Cardiac muscle cell (in vitro differentiated cells and primary cell): Measurements from ENCODE around the gene PCDH1. TPM values are rescaled to one million over a fixed set of nuclear protein-coding genes. Genes with fewer than 3 reads are reported as not detected.

Experiments
- DNase-seq, 2 donors: peaks; one replicate each; pipeline versions ENCODE4 v3.0.0 to v3.0.0-alpha.2; 2010 to 2017; ENCODE audit warnings: low read depth in 1 of 2, low spot score in 1 of 2
- H3K27ac ChIP-seq: fragments of 200-600 bp; sonication (generic); 2 replicates; pipeline ENCODE4 v1.5.1; 2016
- H3K27me3 ChIP-seq: fragments of 200-600 bp; sonication (generic); 2 replicates; pipeline ENCODE4 v1.6.0; 2016; ENCODE audit warnings: control low read depth
- H3K36me3 ChIP-seq: fragments of 200-600 bp; sonication (generic); 2 replicates; pipeline ENCODE4 v1.5.1; 2016; ENCODE audit warnings: control low read depth
- H3K4me1 ChIP-seq: fragments of 200-600 bp; sonication (generic); 2 replicates; pipeline ENCODE4 v1.8.1; 2017; ENCODE audit warnings: low read depth, mild to moderate bottlenecking, mixed run types
- H3K4me3 ChIP-seq: fragments of 200-600 bp; sonication (generic); 2 replicates; pipeline ENCODE4 v1.5.1; 2016; ENCODE audit warnings: mild to moderate bottlenecking
- H3K9me3 ChIP-seq: fragments of 200-600 bp; sonication (generic); 2 replicates; pipeline ENCODE4 v1.5.1; 2017; ENCODE audit warnings: low read depth, mild to moderate bottlenecking, control low read depth
- CTCF ChIP-seq: IDR thresholded peaks from 2 replicates; pipeline ENCODE4 v1.5.1; 2012; ENCODE audit warnings: low read depth, mild to moderate bottlenecking, low read length
- polyA plus RNA-seq: library from polyadenylated mRNA; unstranded; fragments of >200 nt; fragmentation: Nextera tagmentation; extraction: Ambion mirVana; gene quantifications from 2 replicates; pipeline ENCODE4 v1.2.1, GENCODE V29; 2016
- total RNA-seq: library from RNA; depleted of rRNA; stranded (reverse); fragments of >200 nt; gene quantifications from 2 replicates; pipeline ENCODE4 v1.2.3, GENCODE V29; 2016

PCDH1 gene
- total and polyA plus RNA-seq, 2 experiments from 2014 or later, result 0.63 to 0.77 TPM

- no peak for DNase-seq
Measured at GRCh38 chr5:141919218-141920119, 41.3 kb upstream of the PCDH1 start.

GRCh38 chr5:141917760-141918159 lies 39.5 kb upstream of the PCDH1 start:
- peaks cover 2% of the 10 kb centered on the region for H3K4me1 ChIP-seq
- H3K36me3 ChIP-seq, result no peaks in the 10 kb centered on the region
- H3K27me3 ChIP-seq, result peaks cover 7% of the 10 kb centered on the region
- no peak for DNase-seq
- TF ChIP-seq CTCF, result no peak
- no peak overlapping the region for H3K27ac ChIP-seq
- H3K9me3 ChIP-seq, result no peaks in the 10 kb centered on the region
- H3K4me3 ChIP-seq, result no peak overlapping the region

More at GRCh38 chr5:141919218-141920119, 41.3 kb upstream of the PCDH1 start:
- no peak overlapping the region for H3K4me3 ChIP-seq
- no peak overlapping the region for H3K27ac ChIP-seq
- peaks cover 6% of the 10 kb centered on the region for H3K4me1 ChIP-seq
- no peaks in the 10 kb centered on the region for H3K36me3 ChIP-seq
- no peak for TF ChIP-seq CTCF
- H3K9me3 ChIP-seq, result no peaks in the 10 kb centered on the region
- no peaks in the 10 kb centered on the region for H3K27me3 ChIP-seq

GRCh38 chr5:141916522-141916921 lies 38.3 kb upstream of the PCDH1 start:
- no peak overlapping the region for H3K4me3 ChIP-seq
- no peaks in the 10 kb centered on the region for H3K36me3 ChIP-seq
- no peak for DNase-seq
- H3K9me3 ChIP-seq, result no peaks in the 10 kb centered on the region
- H3K27me3 ChIP-seq, result peaks cover 7% of the 10 kb centered on the region
- H3K27ac ChIP-seq, result no peak overlapping the region
- TF ChIP-seq CTCF, result no peak
- H3K4me1 ChIP-seq, result no peaks in the 10 kb centered on the region

GRCh38 chr5:141915881-141916336 lies 37.7 kb upstream of the PCDH1 start:
- Histone ChIP-seq H3K27ac (no peak overlapping the region), H3K4me3 (no peak overlapping the region), H3K9me3 (no peaks in the 10 kb centered on the region), H3K36me3 (no peaks in the 10 kb centered on the region), H3K4me1 (no peaks in the 10 kb centered on the region), H3K27me3 (peaks cover 7% of the 10 kb centered on the region)
- peak in 1 of 2 donors; percentile 79 for DNase-seq
- no peak for TF ChIP-seq CTCF

GRCh38 chr5:141914797-141915196 lies 36.6 kb upstream of the PCDH1 start:
- DNase-seq, result no peak
- TF ChIP-seq CTCF, result no peak
- no peak overlapping the region for H3K4me3 ChIP-seq

More at GRCh38 chr5:141914797-141915196, 36.6 kb upstream of the PCDH1 start:
- no peaks in the 10 kb centered on the region for H3K9me3 ChIP-seq
- peaks cover 7% of the 10 kb centered on the region for H3K27me3 ChIP-seq
- no peaks in the 10 kb centered on the region for H3K4me1 ChIP-seq
- H3K36me3 ChIP-seq, result no peaks in the 10 kb centered on the region
- no peak overlapping the region for H3K27ac ChIP-seq
